ENCODE results near the gene LINGO1.

LINGO1 gene

DNA sequence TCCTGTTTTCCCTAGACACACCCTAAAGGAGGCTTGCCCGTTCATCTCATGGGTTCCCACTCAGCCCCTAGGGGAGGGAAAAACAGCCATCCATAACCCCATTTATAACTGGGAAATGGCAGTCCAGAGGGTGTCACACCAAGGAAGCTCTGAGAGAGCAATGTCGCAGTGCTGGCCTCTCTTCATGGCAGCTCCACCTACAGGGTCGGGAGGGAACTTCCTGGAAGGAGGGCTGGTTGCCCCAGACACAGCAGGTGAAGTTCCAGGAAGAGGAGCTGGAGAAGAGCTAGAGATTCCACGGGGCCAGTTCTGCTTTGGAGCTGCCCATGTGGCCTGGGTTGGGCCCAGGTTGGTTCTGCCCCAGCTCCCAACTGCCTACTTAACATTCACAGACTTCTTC is 22.3 kb upstream of the LINGO1 start:
- DNase-seq (ENCODE audit: low read depth, low spot score), result no peak
- no CpG with 5 or more reads among the region's 4 CpGs for WGBS (ENCODE audit: insufficient coverage, insufficient read length)
- Histone ChIP-seq H3K9me3 (ENCODE audit: control insufficient read depth, insufficient read depth, low read length) (no peaks in the 10 kb centered on the region), H3K4me1 (ENCODE audit: control insufficient read depth, insufficient read depth, low read length) (0 out of 2 replicates have a peak, but pooled peaks cover 2% of the 10 kb centered on the region), H3K36me3 (ENCODE audit: control insufficient read depth, insufficient read depth, low read length) (no peaks in the 10 kb centered on the region), H3K27me3 (ENCODE audit: control insufficient read depth, insufficient read depth, low read length) (no peaks in the 10 kb centered on the region), H3K27ac (ENCODE audit: low read length) (no peak overlapping the region), H3K4me3 (ENCODE audit: low read length) (no peak overlapping the region)

DNA sequence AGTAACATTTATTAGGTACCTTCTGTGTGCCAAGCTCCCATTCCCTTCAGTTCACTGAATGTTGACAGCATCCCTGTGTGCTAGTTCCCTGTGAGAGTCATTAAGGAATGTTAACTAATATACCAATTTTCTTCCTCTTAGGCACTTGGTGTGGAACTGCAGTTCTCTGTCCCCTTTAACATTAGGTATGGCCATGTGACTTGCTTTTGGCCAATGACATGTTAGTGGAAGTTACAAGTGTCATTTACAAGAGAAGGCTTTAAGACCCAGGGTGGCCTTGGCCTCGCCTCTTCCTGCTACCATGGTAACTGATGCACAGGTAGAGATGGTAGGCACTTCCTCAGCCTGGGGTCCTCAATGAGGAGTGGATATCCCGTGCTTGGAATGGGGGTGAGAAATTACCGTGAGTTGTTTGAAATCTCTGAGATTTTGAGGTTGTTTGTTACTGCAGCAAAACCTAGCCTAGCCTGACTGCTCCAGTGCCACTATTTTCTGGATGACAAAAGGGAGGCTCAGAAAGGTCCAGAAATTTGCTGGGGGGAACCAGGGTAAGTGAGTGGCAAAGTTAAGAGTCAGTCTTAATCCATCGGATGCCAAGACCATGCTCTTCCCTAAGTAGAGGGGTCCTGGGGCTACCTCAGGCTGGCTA is 21.2 kb upstream of the LINGO1 start:
- no CpG with 5 or more reads among the region's 4 CpGs for WGBS (ENCODE audit: insufficient coverage, insufficient read length)
- H3K9me3 ChIP-seq (ENCODE audit: control insufficient read depth, insufficient read depth, low read length), result no peaks in the 10 kb centered on the region
- H3K4me3 ChIP-seq (ENCODE audit: low read length), result no peak overlapping the region
- DNase-seq (ENCODE audit: low read depth, low spot score), result no peak
- no peaks in the 10 kb centered on the region for H3K27me3 ChIP-seq (ENCODE audit: control insufficient read depth, insufficient read depth, low read length)
- H3K27ac ChIP-seq (ENCODE audit: low read length), result no peak overlapping the region
- H3K36me3 ChIP-seq (ENCODE audit: control insufficient read depth, insufficient read depth, low read length), result no peaks in the 10 kb centered on the region
- H3K4me1 ChIP-seq (ENCODE audit: control insufficient read depth, insufficient read depth, low read length), result 0 out of 2 replicates have a peak, but pooled peaks cover 2% of the 10 kb centered on the region

DNA sequence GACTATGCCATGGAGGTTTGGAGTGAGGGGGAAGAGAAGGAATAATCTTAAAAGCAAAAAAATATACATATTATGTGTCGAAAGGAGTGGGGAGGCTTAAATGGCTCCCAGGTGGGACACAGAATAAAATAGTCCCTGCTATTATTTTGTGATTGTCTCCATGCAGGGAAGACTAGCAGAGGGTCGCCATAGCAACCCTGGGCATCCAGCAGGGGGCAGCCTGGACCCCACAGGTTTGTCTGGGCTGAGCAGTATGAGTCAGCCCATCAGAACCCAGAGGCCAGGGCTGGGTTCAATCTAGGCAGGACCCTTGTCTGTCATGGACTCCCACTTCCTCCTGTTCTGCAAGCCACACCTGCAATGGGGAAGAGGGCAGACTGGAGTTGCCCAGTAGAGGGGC is 17.6 kb upstream of the LINGO1 start:
- DNase-seq (ENCODE audit: low read depth, low spot score), result no peak
- WGBS (ENCODE audit: insufficient coverage, insufficient read length), result no CpG with 5 or more reads among the region's 2 CpGs
- H3K27me3 ChIP-seq (ENCODE audit: control insufficient read depth, insufficient read depth, low read length), result no peaks in the 10 kb centered on the region
- 0 out of 2 replicates have a peak, but pooled peaks cover 2% of the 10 kb centered on the region for H3K4me1 ChIP-seq (ENCODE audit: control insufficient read depth, insufficient read depth, low read length)
- no peak overlapping the region for H3K27ac ChIP-seq (ENCODE audit: low read length)
- H3K9me3 ChIP-seq (ENCODE audit: control insufficient read depth, insufficient read depth, low read length), result no peaks in the 10 kb centered on the region
- H3K36me3 ChIP-seq (ENCODE audit: control insufficient read depth, insufficient read depth, low read length), result no peaks in the 10 kb centered on the region
- no peak overlapping the region for H3K4me3 ChIP-seq (ENCODE audit: low read length)

DNA sequence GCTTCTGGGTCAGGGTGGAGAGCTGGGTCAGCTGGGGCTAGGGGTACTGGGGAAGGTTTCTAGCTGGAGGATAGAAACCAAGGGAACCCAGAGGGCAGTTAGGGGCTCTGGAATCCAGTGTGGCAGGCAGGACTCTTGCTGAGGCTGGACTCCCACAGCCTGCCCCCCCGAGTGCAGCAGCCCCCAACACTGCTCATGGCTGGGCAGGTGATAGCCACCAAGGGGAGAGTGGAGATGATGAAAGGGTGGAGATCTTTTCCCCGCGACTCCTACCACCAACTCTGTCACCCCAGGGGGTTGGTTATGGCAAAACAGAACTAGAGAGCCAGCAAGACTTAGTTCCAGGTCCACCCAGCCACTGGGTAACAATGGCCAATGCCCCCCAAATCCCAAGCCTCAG is 16.9 kb upstream of the LINGO1 start:
- Histone ChIP-seq H3K9me3 (ENCODE audit: control insufficient read depth, insufficient read depth, low read length) (no peaks in the 10 kb centered on the region), H3K4me3 (ENCODE audit: low read length) (no peak overlapping the region), H3K27me3 (ENCODE audit: control insufficient read depth, insufficient read depth, low read length) (no peaks in the 10 kb centered on the region), H3K36me3 (ENCODE audit: control insufficient read depth, insufficient read depth, low read length) (no peaks in the 10 kb centered on the region), H3K4me1 (ENCODE audit: control insufficient read depth, insufficient read depth, low read length) (0 out of 2 replicates have a peak, but pooled peaks cover 2% of the 10 kb centered on the region), H3K27ac (ENCODE audit: low read length) (no peak overlapping the region)
- no peak for DNase-seq (ENCODE audit: low read depth, low spot score)
- no CpG with 5 or more reads among the region's 3 CpGs for WGBS (ENCODE audit: insufficient coverage, insufficient read length)

DNA sequence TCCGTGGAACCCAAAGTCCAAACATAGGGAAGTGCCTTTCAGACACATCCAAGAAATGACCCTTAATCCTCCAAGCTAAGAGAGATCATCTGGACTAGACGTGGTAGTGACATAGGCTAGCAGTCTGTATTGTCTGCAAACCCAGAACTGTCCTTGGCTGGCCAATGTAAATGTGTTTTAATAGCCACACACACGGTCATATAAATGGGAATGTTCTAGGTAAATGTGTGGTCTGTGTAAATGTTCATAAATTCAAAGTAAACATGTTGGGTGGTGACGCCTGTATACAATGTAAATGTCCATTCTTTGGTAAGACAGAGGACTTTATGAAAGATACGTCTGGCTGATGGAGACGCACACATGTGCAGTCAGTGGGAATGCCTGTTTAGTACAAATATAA is 16.3 kb upstream of the LINGO1 start:
- Histone ChIP-seq H3K36me3 (ENCODE audit: control insufficient read depth, insufficient read depth, low read length) (no peaks in the 10 kb centered on the region), H3K9me3 (ENCODE audit: control insufficient read depth, insufficient read depth, low read length) (no peaks in the 10 kb centered on the region), H3K27me3 (ENCODE audit: control insufficient read depth, insufficient read depth, low read length) (no peaks in the 10 kb centered on the region), H3K4me3 (ENCODE audit: low read length) (no peak overlapping the region), H3K4me1 (ENCODE audit: control insufficient read depth, insufficient read depth, low read length) (0 out of 2 replicates have a peak, but pooled peaks cover 2% of the 10 kb centered on the region), H3K27ac (ENCODE audit: low read length) (no peak overlapping the region)
- no CpG with 5 or more reads among the region's 6 CpGs for WGBS (ENCODE audit: insufficient coverage, insufficient read length)
- no peak for DNase-seq (ENCODE audit: low read depth, low spot score)

DNA sequence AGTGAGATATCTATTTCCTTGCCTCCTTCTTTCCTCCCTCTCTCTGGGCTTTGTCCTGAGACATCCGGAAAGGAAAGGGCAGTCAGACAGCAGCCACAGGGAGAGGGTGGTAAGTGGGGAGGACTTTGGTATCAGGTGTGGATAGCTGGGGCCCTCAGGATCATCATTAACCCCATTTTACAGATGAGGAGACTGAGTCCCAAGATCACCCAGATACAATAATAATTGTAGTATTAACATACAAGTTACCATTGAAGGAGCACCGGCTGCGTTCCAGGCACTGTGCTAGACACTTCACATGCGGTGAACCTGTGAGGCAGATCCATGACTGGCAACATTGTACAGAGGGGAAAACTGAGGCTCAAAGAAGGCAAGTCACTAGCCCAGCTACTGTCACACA is 15.2 kb upstream of the LINGO1 start:
- H3K9me3 ChIP-seq (ENCODE audit: control insufficient read depth, insufficient read depth, low read length), result no peaks in the 10 kb centered on the region
- DNase-seq (ENCODE audit: low read depth, low spot score), result no peak
- no CpG with 5 or more reads among the region's 4 CpGs for WGBS (ENCODE audit: insufficient coverage, insufficient read length)
- 0 out of 2 replicates have a peak, but pooled peaks cover 2% of the 10 kb centered on the region for H3K4me1 ChIP-seq (ENCODE audit: control insufficient read depth, insufficient read depth, low read length)
- no peaks in the 10 kb centered on the region for H3K27me3 ChIP-seq (ENCODE audit: control insufficient read depth, insufficient read depth, low read length)
- no peak overlapping the region for H3K4me3 ChIP-seq (ENCODE audit: low read length)
- no peaks in the 10 kb centered on the region for H3K36me3 ChIP-seq (ENCODE audit: control insufficient read depth, insufficient read depth, low read length)
- no peak overlapping the region for H3K27ac ChIP-seq (ENCODE audit: low read length)

DNA sequence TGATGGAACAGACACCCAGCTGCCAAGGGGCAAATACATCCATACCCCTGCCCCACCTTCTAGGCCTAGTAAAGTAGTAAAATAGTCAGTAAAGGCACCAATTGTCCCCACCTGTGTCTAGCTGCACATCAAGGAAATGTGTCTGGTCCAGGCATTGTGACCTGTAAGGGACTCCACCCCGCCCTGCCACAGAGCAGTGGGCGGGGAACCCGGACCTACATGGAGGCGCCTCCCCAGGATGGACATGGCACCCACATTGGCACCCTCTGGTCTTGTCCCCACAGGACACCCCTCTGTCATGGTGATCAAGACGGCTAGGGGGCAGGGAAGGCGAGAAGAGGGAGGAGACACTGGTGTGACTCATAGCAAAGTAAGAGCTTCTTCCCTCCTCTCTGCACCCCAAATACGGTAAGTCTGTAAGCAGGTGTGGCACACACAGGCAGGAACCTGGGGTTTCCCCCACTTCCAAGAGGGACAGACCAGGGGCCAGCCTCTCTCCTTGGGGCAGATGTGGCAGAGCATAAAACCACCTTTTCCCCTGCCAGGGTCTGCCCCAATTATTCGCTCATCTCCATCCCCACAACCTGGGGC is 13.5 kb upstream of the LINGO1 start:
- DNase-seq (ENCODE audit: low read depth, low spot score), result no peak
- Histone ChIP-seq H3K4me1 (ENCODE audit: control insufficient read depth, insufficient read depth, low read length) (0 out of 2 replicates have a peak, but pooled peaks cover 2% of the 10 kb centered on the region), H3K27ac (ENCODE audit: low read length) (no peak overlapping the region), H3K27me3 (ENCODE audit: control insufficient read depth, insufficient read depth, low read length) (no peaks in the 10 kb centered on the region), H3K36me3 (ENCODE audit: control insufficient read depth, insufficient read depth, low read length) (no peaks in the 10 kb centered on the region), H3K4me3 (ENCODE audit: low read length) (no peak overlapping the region), H3K9me3 (ENCODE audit: control insufficient read depth, insufficient read depth, low read length) (no peaks in the 10 kb centered on the region)
- no CpG with 5 or more reads among the region's 8 CpGs for WGBS (ENCODE audit: insufficient coverage, insufficient read length)

DNA sequence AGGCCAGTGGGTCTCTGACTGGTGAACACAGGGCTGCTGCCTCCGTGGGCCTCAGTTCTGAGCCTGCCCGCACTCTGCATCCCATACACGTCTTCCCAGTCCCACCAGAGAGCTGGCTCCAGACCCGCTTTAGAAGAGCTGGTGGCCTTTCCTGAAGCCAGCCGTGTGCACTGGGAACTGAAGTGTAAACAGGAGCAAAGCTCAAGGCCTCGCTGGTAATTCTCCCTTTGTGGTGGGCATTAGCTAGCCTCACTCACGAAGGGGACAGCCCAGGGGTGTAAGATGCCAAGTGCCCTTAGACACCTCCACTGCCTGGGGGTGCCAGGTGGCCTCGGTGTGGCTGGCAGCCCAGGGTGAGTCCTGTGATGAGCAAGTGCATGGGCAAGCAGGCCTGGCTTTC is 12.9 kb upstream of the LINGO1 start:
- DNase-seq (ENCODE audit: low read depth, low spot score), result no peak
- Histone ChIP-seq H3K9me3 (ENCODE audit: control insufficient read depth, insufficient read depth, low read length) (no peaks in the 10 kb centered on the region), H3K4me3 (ENCODE audit: low read length) (no peak overlapping the region), H3K27me3 (ENCODE audit: control insufficient read depth, insufficient read depth, low read length) (no peaks in the 10 kb centered on the region), H3K36me3 (ENCODE audit: control insufficient read depth, insufficient read depth, low read length) (no peaks in the 10 kb centered on the region), H3K27ac (ENCODE audit: low read length) (no peak overlapping the region), H3K4me1 (ENCODE audit: control insufficient read depth, insufficient read depth, low read length) (0 out of 2 replicates have a peak, but pooled peaks cover 2% of the 10 kb centered on the region)
- WGBS (ENCODE audit: insufficient coverage, insufficient read length), result no CpG with 5 or more reads among the region's 8 CpGs

DNA sequence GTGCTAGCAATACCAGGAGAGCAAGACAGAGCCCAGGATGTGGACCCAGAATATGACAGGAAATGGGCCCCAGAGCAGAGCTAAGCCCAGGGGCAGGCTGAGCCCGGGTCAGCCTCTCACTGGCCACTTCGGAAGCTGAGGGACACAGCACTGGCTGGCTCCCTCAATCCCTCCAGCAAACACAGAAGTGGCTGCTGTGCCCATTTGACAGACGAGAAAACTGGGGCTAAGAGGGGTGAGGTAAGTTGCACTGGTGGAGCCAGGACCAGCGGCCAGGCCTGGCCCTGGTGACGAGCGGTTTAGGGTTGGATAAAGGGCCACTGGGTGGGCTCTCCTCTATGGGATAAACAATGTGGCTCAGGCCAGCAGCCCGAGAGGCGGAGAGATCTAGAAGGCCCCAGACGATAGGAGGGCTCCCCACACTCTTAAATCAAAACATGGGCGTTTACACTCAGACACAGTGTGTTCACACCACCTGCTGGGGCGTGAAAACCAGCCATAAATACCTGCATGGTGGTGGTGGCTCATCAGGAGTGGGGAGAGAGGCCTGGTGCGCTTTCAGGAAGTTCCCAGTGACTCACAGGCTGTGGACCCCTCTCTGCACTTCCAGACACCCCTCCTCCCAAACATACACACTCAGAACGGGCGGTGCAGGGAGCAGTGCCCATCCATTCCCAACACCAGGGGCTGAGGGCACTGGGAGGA is 12.0 kb upstream of the LINGO1 start:
- Histone ChIP-seq H3K4me1 (ENCODE audit: control insufficient read depth, insufficient read depth, low read length) (no peaks in the 10 kb centered on the region), H3K27ac (ENCODE audit: low read length) (no peak overlapping the region), H3K4me3 (ENCODE audit: low read length) (no peak overlapping the region), H3K36me3 (ENCODE audit: control insufficient read depth, insufficient read depth, low read length) (no peaks in the 10 kb centered on the region), H3K27me3 (ENCODE audit: control insufficient read depth, insufficient read depth, low read length) (no peaks in the 10 kb centered on the region), H3K9me3 (ENCODE audit: control insufficient read depth, insufficient read depth, low read length) (no peaks in the 10 kb centered on the region)
- no CpG with 5 or more reads among the region's 14 CpGs for WGBS (ENCODE audit: insufficient coverage, insufficient read length)
- DNase-seq (ENCODE audit: low read depth, low spot score), result no peak

DNA sequence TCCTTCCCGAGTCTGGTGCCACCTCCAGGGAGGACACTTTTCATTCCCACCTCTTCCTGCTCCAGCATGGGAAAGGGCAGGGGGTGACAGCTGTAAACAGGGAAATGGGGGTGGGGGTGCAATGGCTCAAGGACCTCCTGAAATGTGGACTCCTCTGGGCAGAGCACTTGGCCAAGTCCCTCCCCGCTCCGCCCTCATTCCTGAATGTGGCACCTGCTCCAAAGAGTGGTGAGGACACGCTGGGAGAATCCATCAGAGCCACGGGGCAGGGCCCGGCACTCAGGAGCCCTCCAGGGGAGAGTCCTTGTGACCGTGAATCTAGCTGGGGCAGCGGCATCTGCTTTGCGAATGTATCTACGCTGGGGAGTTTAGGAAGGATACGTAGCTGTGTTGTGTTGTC is 11.1 kb upstream of the LINGO1 start:
- H3K4me3 ChIP-seq (ENCODE audit: low read length), result no peak overlapping the region
- H3K4me1 ChIP-seq (ENCODE audit: control insufficient read depth, insufficient read depth, low read length), result no peaks in the 10 kb centered on the region
- no peak for DNase-seq (ENCODE audit: low read depth, low spot score)
- H3K27ac ChIP-seq (ENCODE audit: low read length), result no peak overlapping the region
- H3K27me3 ChIP-seq (ENCODE audit: control insufficient read depth, insufficient read depth, low read length), result no peaks in the 10 kb centered on the region
- no peaks in the 10 kb centered on the region for H3K9me3 ChIP-seq (ENCODE audit: control insufficient read depth, insufficient read depth, low read length)
- WGBS (ENCODE audit: insufficient coverage, insufficient read length), result no CpG with 5 or more reads among the region's 11 CpGs
- H3K36me3 ChIP-seq (ENCODE audit: control insufficient read depth, insufficient read depth, low read length), result no peaks in the 10 kb centered on the region

Data from iPS DF 6.9 (cell line).